Measurements from ENCODE around the gene UBA1.

- TF ChIP-seq, protein P1, sequence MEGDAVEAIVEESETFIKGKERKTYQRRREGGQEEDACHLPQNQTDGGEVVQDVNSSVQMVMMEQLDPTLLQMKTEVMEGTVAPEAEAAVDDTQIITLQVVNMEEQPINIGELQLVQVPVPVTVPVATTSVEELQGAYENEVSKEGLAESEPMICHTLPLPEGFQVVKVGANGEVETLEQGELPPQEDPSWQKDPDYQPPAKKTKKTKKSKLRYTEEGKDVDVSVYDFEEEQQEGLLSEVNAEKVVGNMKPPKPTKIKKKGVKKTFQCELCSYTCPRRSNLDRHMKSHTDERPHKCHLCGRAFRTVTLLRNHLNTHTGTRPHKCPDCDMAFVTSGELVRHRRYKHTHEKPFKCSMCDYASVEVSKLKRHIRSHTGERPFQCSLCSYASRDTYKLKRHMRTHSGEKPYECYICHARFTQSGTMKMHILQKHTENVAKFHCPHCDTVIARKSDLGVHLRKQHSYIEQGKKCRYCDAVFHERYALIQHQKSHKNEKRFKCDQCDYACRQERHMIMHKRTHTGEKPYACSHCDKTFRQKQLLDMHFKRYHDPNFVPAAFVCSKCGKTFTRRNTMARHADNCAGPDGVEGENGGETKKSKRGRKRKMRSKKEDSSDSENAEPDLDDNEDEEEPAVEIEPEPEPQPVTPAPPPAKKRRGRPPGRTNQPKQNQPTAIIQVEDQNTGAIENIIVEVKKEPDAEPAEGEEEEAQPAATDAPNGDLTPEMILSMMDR (IDR thresholded peaks at IDR 0.05): no peak
- no peak for TF ChIP-seq POLR2AphosphoS5 (IDR thresholded peaks at IDR 0.05; ENCODE audit: insufficient read depth in 1 of 2, low read depth in 1 of 2)
Observed at GRCh38 chrX:47198026-47198686, 4.5 kb downstream of the UBA1 start.

Data from vagina (tissue), 2 donors.